ENCODE data around the gene CATSPERB. TPM values are rescaled to one million over a fixed set of nuclear protein-coding genes. Genes with fewer than 3 reads are reported as not detected.

CATSPERB gene
- total and polyA plus RNA-seq, 9 of the 15 experiments (the other 6 are each of a cell fraction or from before 2014, with no cell fraction given), result 0.05 to 1.4 (median 0.89) TPM

- POLR2A ChIA-PET, result no interaction called here
- CTCF ChIA-PET (ENCODE audit: low intra/inter-chr PET ratio), result no interaction called here
- Histone ChIP-seq H3K9me3 (replicated peaks; ENCODE audit: control insufficient read depth, insufficient read depth, low read depth, low read length) (no peaks in the 10 kb centered on the region), H3K79me2 (ENCODE audit: control insufficient read depth, insufficient read depth, low read length) (no peaks in the 10 kb centered on the region), H3K9ac (ENCODE audit: insufficient read depth in 1 of 2, low read depth in 2 of 2, low read length in 2 of 2) (no peak overlapping the region), H3K4me1 (replicated peaks in 1 of 2; ENCODE audit: control insufficient read depth in 2 of 2, insufficient read depth in 2 of 2, low read length in 2 of 2) (no peaks in the 10 kb centered on the region), H2AFZ (ENCODE audit: low read depth, low read length) (no peak overlapping the region), H4K20me1 (replicated peaks; ENCODE audit: control insufficient read depth, insufficient read depth, low read length) (no peaks in the 10 kb centered on the region), H3K27ac (ENCODE audit: extremely low read depth, low read depth, low read length) (no peak overlapping the region), H3K36me3 (ENCODE audit: control insufficient read depth, insufficient read depth, low read length) (no peaks in the 10 kb centered on the region), H3K9me1 (ENCODE audit: control insufficient read depth, insufficient read depth, low read length) (no peaks in the 10 kb centered on the region), H3K4me3 (no peak overlapping the region), H3K4me2 (ENCODE audit: insufficient read depth, low read length) (no peak overlapping the region), H3K27me3 (ENCODE audit: control insufficient read depth in 2 of 2, insufficient read depth in 2 of 2, low read length in 2 of 2) (no peaks in the 10 kb centered on the region)
- no peak for TF ChIP-seq ARID1B (IDR thresholded peaks at IDR 0.05)
- no peak for TF ChIP-seq ESRRB (CRISPR knock-in tag; IDR thresholded peaks at IDR 0.05; ENCODE audit: borderline replicate concordance)
- no peak for TF ChIP-seq ZNF830 (CRISPR knock-in tag; IDR thresholded peaks at IDR 0.05)
- no peak for TF ChIP-seq C11orf30 (IDR thresholded peaks at IDR 0.05; ENCODE audit: low read depth)
- TF ChIP-seq JUN (IDR thresholded peaks at IDR 0.05; ENCODE audit: borderline replicate concordance, low read depth, low read length), result no peak
- TF ChIP-seq JUN (CRISPR knock-in tag; IDR thresholded peaks at IDR 0.05; ENCODE audit: borderline replicate concordance), result no peak
- TF ChIP-seq MLLT1 (IDR thresholded peaks at IDR 0.05), result no peak
- TF ChIP-seq RBFOX2 (IDR thresholded peaks at IDR 0.05; ENCODE audit: low read depth, low read length), result no peak
- no peak for TF ChIP-seq YBX1 (IDR thresholded peaks at IDR 0.05)
- no peak for TF ChIP-seq ZBTB43 (CRISPR knock-in tag; IDR thresholded peaks at IDR 0.05)
- no peak for TF ChIP-seq ZBED1 (IDR thresholded peaks at IDR 0.05)
- no peak for TF ChIP-seq LEF1 (IDR thresholded peaks at IDR 0.05)
- no peak for TF ChIP-seq NCOA6 (IDR thresholded peaks at IDR 0.05)
- no peak for TF ChIP-seq U2AF1 (optimal IDR thresholded peaks at IDR 0.05; ENCODE audit: low read depth, low read length)
- TF ChIP-seq POLR2H (tag; IDR thresholded peaks at IDR 0.05; ENCODE audit: low read depth), result no peak
- no peak for TF ChIP-seq SIX5 (IDR thresholded peaks at IDR 0.05; ENCODE audit: borderline replicate concordance in 1 of 2, insufficient read depth in 1 of 2, low read depth in 1 of 2, low read length in 2 of 2)
- TF ChIP-seq CBX3 (IDR thresholded peaks at IDR 0.05; ENCODE audit: borderline replicate concordance in 1 of 2, low read length in 2 of 2), result no peak
- TF ChIP-seq ZSCAN32 (CRISPR knock-in tag; IDR thresholded peaks at IDR 0.05), result no peak
- TF ChIP-seq TAF1 (IDR thresholded peaks at IDR 0.05; ENCODE audit: control insufficient read depth, extremely low read depth, insufficient read depth, low read length, severe bottlenecking), result no peak
- TF ChIP-seq SIN3B (IDR thresholded peaks at IDR 0.05; ENCODE audit: low read depth), result no peak
- BruUV-seq (replicated peaks), result no TSS peak
- intact Hi-C loops (cut with micrococcal nuclease) (no loop called here), in situ Hi-C loops (cut with MboI) (no loop called here)
- ATAC-seq (no peak), FAIRE-seq (no peak), DNase-seq (ENCODE audit: extremely low read depth in 1 of 4, low spot score in 3 of 4) (no peak)
- WGBS (ENCODE audit: insufficient coverage, low coverage, missing lambda C conversion rate), result 11% methylated on average over 1 of the region's 1 CpG
Measured at GRCh38 chr14:91693346-91693745, 38.5 kb downstream of the CATSPERB start.
